ENCODE measurements around the gene AP2B1. TPM values are rescaled to one million over a fixed set of nuclear protein-coding genes. Genes with fewer than 3 reads are reported as not detected.

Gene AP2B1
- total RNA-seq, 2 donors from 2014 or later, result 29.3 to 43.6 TPM

- Histone ChIP-seq H3K4me1 (no peaks in the 10 kb centered on the region), H3K36me3 (replicated peaks in 1 of 2; ENCODE audit: insufficient read depth in 1 of 2, low read depth in 2 of 2) (peaks cover 4 to 9% of the 10 kb centered on the region in 2 donors), H3K27me3 (no peaks in the 10 kb centered on the region), H3K4me3 (no peak overlapping the region), H3K9me3 (no peaks in the 10 kb centered on the region), H3K27ac (no peak overlapping the region)
- intact Hi-C loops (cut with DNase I), result no loop called here
- ATAC-seq (no peak), DNase-seq (no peak)
- TF ChIP-seq, protein P1, sequence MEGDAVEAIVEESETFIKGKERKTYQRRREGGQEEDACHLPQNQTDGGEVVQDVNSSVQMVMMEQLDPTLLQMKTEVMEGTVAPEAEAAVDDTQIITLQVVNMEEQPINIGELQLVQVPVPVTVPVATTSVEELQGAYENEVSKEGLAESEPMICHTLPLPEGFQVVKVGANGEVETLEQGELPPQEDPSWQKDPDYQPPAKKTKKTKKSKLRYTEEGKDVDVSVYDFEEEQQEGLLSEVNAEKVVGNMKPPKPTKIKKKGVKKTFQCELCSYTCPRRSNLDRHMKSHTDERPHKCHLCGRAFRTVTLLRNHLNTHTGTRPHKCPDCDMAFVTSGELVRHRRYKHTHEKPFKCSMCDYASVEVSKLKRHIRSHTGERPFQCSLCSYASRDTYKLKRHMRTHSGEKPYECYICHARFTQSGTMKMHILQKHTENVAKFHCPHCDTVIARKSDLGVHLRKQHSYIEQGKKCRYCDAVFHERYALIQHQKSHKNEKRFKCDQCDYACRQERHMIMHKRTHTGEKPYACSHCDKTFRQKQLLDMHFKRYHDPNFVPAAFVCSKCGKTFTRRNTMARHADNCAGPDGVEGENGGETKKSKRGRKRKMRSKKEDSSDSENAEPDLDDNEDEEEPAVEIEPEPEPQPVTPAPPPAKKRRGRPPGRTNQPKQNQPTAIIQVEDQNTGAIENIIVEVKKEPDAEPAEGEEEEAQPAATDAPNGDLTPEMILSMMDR (IDR thresholded peaks at IDR 0.05), result no peak
- no peak for TF ChIP-seq POLR2A (IDR thresholded peaks at IDR 0.05)
- WGBS, 2 donors, result 81 to 92% methylated on average over 4 of the region's 4 CpGs
Measured at GRCh38 chr17:35596072-35596471, 8.9 kb downstream of the AP2B1 start.

DNA sequence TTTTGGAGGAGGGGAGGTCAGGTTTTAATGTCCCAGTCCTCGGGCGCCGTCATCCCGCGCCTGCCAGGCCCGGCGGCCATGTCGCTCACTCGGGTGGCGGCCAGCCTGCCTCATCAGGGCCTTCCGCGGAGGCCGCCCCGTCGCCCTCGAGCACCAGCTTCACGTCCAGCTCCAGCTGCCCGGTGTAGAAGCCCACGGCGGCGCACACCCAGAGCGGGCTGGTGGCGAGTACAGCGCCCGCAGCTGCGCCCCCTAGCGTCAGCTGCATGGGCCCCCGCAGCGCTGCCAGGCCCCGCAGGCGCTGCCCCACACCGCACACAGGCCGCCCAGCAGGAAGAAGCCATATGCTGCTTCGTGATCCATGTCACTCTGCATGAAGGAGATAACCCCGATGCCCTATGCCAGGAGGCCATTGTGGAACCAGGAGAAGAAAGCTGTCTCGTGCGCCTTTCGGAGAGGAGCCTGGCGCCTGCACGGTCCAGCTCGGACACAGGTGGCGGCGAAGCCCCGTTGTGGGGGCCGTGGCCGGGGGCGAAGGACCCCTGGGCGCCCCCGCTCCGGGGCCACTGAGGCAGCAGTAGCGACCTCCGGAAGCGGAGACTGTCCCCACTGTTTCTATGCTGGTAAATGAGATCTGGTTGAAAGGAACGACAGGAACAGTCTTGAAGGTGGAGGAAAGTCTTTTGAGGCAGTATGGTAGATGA is 9.6 kb downstream of the AP2B1 start:
- Histone ChIP-seq H3K27ac (no peak overlapping the region), H3K4me3 (no peak overlapping the region), H3K27me3 (no peaks in the 10 kb centered on the region), H3K36me3 (replicated peaks in 1 of 2; ENCODE audit: insufficient read depth in 1 of 2, low read depth in 2 of 2) (peaks cover 4 to 13% of the 10 kb centered on the region in 2 donors), H3K9me3 (no peaks in the 10 kb centered on the region), H3K4me1 (no peaks in the 10 kb centered on the region)
- ATAC-seq (no peak), DNase-seq (no peak)
- no peak for TF ChIP-seq POLR2A (IDR thresholded peaks at IDR 0.05)
- TF ChIP-seq, protein P1 (IDR thresholded peaks at IDR 0.05), result no peak
- 88 to 94% methylated on average over 42 to 44 of the region's 54 CpGs for WGBS, 2 donors
- intact Hi-C loops (cut with DNase I), result no loop called here

DNA sequence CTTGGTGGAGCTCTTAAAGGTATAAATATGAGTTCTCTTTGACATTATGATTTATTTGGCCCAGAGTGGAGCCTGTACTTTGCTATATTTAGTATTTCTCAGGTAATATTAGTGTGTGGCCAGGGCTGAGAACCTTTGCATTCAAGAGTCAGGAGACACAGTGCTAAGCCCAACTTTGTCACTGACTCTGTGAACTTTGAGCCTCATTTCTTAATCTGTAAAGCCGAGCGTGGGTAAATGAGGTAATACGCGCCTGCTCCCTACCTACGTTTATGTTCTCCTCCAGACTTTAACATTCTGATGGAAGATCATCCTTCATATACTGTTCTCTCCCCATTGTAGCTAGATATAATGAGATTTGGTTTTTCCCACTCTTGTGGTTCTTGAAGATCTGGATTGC is 10.5 kb downstream of the AP2B1 start:
- no peaks in the 10 kb centered on the region for H3K27me3 ChIP-seq
- ATAC-seq, result no peak
- DNase-seq, result no peak
- H3K27ac ChIP-seq, result no peak overlapping the region
- H3K9me3 ChIP-seq, result no peaks in the 10 kb centered on the region
- 67 to 68% methylated on average over 5 of the region's 5 CpGs for WGBS, 2 donors
- H3K4me3 ChIP-seq, result no peak overlapping the region
- peaks cover 4 to 15% of the 10 kb centered on the region in 2 donors for H3K36me3 ChIP-seq (replicated peaks in 1 of 2; ENCODE audit: insufficient read depth in 1 of 2, low read depth in 2 of 2)
- intact Hi-C loops (cut with DNase I), result no loop called here
- TF ChIP-seq POLR2A (IDR thresholded peaks at IDR 0.05), result no peak
- TF ChIP-seq, protein P1 (IDR thresholded peaks at IDR 0.05), result no peak
- H3K4me1 ChIP-seq, result no peaks in the 10 kb centered on the region

GRCh38 chr17:35603674-35604073 is 16.6 kb downstream of the AP2B1 start:
- Histone ChIP-seq H3K27ac (no peak overlapping the region), H3K4me3 (no peak overlapping the region), H3K4me1 (no peaks in the 10 kb centered on the region), H3K9me3 (no peaks in the 10 kb centered on the region), H3K27me3 (no peaks in the 10 kb centered on the region), H3K36me3 (replicated peaks in 1 of 2; ENCODE audit: insufficient read depth in 1 of 2, low read depth in 2 of 2) (peaks cover 5 to 21% of the 10 kb centered on the region in 2 donors)
- WGBS, 2 donors, result 92 to 96% methylated on average over 7 of the region's 7 CpGs
- TF ChIP-seq, protein P1 (IDR thresholded peaks at IDR 0.05), result no peak
- no peak for TF ChIP-seq POLR2A (IDR thresholded peaks at IDR 0.05)
- no peak for ATAC-seq
- no peak for DNase-seq
- intact Hi-C loops (cut with DNase I), result no loop called here

DNA sequence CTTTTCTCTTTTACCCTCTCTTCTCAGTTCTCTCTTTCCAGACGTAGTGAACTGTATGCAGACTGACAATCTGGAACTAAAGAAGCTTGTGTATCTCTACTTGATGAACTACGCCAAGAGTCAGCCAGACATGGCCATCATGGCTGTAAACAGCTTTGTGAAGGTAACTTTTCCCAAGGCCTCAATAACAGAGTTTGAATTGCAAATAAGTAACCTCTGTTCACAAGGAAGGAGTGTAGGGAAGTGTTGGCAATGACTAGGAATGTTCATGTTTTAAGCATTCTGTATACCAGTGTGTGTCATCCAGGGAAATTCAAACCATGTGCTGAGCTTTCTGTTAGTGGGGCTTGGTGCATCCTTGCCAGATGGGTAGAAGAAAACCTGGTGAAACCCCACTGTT is 18.6 kb downstream of the AP2B1 start:
- H3K9me3 ChIP-seq, result no peaks in the 10 kb centered on the region
- TF ChIP-seq, protein P1 (IDR thresholded peaks at IDR 0.05), result no peak
- no peak for TF ChIP-seq POLR2A (IDR thresholded peaks at IDR 0.05)
- H3K36me3 ChIP-seq (replicated peaks in 1 of 2; ENCODE audit: insufficient read depth in 1 of 2, low read depth in 2 of 2), result peaks cover 5 to 31% of the 10 kb centered on the region in 2 donors
- no peak for DNase-seq
- intact Hi-C loops (cut with DNase I), result no loop called here
- H3K4me1 ChIP-seq, result no peaks in the 10 kb centered on the region
- no peaks in the 10 kb centered on the region for H3K27me3 ChIP-seq
- no peak overlapping the region for H3K27ac ChIP-seq
- WGBS, 2 donors, result 86 to 91% methylated on average over 2 of the region's 2 CpGs
- H3K4me3 ChIP-seq, result no peak overlapping the region
- ATAC-seq, result no peak

Data from body of pancreas (tissue), 4 donors.